NCI-H345 (cell line): ENCODE data around the gene TFEB.

Experiments used
- DNase-seq: peaks from one replicate; lab custom pipeline; 2025; lab: John Stamatoyannopoulos, UW

The TFEB gene

DNA sequence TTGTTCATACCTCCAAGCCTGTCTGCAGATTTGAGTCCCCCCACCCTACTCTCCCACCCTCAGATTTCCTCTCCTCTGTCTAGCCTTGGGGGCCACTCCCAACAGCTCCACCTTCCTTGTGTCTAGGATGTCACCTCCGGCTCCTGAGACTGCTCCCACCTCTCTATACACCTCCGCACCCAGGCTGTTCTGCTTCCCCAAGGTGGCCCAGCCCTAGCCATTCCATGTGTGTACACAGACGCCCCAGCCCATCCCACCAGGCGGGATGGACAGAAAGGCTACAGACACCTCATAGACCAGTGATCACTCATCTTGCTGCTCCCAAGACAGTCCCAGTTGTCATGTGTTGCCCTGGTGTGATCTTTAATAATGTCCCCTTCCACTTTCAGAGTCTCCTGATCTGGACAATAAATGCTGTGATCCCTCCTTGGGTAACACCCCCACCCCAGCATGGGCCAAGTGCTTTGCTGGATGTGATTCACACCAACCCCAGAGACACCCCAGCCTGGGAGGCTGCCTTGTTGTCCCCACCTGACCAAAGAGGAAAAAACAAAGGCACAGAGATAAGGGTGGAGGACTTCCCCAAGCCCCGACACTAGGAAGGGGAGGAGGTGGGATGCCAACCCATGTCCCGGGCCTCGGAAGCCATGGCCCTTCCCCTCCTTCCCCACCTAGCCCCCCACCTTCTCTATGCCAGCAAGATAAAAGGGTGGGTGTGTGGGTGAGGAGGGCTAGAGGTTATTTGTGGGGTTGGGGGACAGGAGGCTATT lies 61.0 kb downstream of the TFEB start:
- DNase-seq = no peak

DNA sequence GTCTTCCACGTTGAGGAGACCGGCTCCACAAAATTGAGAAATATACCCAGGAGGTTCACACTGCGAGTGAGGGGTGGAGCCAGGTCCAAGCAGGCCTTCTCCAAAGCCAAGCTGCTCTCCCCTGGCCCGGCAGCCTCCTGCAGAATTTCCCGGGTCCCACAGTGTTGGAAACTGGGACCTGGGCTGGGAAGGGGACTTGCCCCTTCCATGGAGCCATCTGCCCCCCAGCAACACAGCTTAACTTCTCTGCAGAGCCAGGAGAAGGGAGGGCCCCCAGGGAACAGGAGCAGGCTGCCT lies 61.8 kb downstream of the TFEB start:
- no peak for DNase-seq

DNA sequence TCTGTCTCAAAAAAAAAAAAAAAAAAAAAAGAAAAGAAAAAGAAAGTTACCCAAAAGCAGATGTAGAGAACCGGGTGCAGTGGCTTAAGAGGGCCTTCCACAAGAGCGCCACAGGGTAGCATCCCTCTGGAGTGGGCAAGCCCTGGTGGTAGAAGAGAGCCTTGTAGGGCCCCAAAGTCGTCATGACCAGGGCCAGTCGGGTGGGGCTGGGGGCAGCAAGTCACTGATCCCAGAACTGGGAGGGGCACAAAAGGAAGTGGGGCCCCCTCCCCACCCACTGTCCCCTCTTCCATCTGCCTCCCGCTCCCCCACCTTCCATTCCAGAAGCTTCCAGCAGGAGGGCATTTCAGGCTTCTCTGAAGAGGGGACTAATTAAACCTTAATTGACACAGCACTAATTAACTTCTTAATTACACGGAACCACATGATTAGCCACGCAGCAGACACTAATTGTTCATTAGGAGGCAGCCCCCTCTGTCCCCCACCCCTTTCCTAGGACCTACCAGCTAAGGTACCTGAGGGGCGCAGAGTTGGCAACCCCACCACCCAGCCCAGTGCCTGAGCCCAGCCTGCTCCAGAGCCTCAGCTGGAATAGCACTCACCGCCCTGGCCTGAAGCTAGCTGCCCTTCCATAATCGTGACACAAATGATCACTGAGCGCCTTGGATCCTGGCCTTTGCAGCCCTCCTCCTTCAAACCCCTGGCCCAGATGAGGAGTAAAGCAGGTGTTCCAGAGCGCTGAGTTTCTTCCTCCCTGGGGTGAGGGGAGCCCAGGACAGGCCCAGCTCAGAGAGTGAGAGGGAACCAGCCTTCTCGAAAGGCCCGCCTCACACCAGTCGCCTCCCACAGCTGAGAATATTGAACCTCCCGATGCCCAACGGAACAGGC lies 62.3 kb downstream of the TFEB start:
- DNase-seq = no peak

DNA sequence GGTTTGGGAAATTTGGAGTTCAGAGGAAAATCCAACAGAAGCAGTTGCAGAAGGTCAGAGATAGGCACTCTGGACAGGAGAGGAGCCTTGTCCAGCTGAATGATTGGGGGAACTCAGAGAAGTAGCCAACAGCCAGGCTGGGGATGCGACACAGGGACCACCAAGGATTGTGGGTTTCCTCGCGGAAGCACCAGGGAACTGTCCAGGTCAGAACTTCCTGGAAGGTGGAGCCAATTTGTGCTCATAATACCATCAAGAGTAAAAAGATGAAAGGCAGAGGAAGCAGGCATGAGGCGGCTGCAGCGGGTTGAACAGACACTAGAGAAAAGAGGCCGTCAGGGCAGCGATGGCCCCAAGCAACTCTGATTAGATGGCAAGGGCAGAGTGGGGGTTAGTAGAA lies 63.4 kb downstream of the TFEB start:
- no peak for DNase-seq

DNA sequence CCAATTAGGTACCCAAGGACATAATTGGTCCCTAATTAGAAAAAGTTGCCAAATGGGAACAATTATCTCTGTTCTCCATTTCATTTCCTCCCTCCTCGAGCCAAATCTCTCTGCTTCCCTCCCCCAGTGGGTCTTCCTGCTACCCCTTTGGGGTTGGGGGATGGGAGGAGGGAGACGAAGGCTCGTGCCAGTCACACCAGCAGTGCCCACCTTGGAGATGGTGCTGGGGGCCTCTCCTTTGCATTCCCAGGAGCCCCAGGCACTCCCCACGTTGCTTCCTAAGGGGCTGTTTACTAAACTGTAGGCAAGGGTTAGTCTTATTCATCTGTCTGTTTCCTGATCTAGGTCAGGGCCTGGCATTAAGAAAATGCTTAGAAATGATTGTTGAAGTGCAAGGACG lies 64.0 kb downstream of the TFEB start:
- no peak for DNase-seq

DNA sequence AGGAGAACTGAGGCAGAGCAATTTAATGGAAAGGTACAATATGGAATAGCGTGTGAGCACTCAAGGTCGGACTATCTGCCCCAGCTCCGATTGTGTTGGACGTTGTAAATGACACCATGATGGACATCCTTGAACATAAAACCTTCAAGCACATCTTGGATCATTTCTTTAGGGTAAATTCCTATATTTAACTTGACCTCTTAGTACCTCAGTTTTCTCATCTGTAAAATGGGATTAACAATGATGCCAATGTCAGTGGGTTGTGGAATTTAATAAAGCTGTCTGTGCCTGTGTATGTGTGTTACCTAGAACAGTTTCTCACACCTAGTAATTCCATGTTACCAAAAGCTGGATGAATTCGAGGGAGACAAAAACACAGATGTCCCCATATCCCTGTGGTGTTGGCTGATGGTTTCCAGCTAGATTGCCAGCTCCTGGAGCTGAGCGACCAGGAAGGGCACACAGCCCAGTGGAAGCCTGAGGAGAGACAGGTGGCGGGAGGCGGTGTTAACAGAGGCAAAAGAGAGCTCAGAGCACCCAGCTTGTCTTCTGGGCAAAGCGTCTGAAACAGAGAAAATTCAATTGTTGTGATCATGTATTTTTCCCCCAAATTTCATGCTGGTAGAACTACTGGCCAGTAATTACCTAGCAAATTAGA lies 64.6 kb downstream of the TFEB start:
- DNase-seq = no peak

DNA sequence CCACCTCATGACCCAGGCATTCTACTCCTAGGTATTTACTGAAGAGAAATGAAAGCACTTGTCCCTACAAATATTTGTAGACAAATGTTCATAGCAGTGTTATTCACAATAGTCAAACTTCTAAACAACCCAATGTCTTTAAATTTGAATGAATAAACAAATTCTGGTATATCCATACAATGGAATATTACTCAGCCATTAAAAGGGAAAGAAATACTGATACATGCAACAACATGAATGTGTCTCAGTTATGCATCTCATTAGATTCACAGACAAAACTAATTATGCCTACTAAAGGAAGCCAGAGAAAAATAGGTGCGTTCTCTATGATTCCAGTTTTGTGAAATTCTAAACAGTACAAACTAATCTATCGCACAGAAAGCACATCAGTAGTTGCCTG lies 66.4 kb downstream of the TFEB start:
- no peak for DNase-seq

DNA sequence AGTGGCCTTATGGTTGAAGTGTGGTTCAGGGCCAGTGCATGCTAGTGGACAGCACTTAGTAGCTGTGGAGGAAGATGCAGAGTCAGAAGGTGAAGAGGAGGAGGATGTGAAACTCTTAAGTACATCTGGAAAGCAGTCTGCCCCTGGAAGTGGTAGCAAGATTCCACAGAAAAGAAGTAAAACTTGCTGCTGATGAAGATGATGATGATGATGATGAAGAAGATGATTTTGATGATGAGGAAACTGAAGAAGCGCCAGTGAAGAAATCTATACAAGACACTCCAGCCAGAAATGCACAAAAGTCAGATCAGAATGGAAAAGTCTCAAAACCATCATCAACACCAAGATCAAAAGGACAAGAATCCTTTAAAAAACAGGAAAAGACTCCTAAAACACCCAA lies 68.2 kb downstream of the TFEB start:
- no peak for DNase-seq

DNA sequence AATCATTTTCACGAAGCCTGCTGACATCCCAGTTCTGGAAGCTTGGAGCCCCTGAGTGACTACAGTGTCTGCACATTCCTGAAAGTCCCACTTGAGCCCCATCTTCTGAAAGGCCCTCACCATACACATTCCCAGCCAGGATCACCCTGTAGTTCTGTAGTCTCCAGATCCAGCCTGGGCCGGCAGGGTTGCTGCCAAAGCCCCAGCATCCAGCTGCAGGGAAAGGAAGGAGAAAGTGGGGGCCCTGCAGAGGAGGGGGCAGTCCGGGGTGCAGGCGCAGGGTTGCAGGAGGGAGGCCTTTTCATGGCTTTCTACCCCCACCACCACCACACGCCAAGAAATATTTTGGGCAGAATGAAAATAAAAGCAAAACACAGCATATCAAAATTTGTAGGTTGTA lies 71.1 kb downstream of the TFEB start:
- DNase-seq = no peak

DNA sequence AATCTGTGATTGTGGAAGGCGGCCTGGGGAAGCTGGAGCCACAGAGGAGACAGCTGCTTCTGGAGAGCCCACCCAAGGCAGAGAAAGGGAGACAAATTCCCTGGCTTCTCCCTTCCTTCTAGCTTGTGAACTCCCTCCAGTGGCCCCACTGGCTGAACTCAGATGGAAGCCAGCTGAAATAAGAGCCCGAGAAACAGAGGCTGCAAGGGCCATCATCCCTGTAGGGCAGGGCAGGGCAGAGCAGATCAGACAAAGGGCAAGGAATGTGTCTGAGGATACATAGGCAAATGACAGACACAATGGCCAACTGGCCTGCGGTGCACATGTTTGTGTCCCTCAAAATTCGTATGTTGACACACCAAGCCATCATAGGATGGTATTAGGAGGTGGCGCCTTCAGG lies 71.8 kb downstream of the TFEB start:
- DNase-seq = no peak

DNA sequence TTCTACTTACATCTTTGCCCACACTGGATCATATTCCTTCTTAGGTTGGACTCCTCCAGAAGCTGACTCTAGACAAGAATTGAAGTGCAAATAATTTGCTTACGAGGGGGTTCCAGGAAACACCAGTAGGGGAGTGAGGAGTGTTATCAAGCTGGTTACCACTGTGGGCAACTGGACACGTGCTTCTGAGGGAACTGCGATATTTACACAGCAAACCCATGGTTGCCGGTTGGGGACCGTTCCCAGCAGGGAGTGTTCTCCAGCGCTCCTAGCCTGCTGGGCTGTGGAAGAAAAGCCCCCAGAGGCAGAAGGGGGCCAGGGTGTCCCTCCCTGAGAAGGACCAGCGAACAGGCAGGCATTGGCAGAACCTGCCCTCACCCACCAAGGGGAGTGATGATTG lies 75.5 kb downstream of the TFEB start:
- no peak for DNase-seq

DNA sequence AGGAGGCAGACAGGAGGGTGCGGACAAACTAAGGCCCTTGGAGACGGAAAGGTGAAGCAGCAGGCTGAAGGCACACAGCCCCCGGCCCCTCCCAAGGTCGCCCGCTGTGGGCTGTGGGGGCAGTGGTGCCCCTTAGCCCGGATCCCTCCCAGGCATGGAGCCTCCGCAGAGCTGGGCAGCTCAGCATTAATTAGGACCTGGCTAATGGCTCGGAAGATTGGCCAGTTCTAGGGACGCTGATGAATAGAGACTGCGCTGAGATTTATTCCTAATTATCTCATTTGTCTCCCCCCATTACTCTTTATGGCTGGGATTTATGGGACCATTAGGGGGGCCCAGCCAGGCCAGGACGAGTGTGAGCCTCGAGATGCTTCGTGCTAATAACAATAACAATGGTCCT lies 76.8 kb downstream of the TFEB start:
- no peak for DNase-seq

DNA sequence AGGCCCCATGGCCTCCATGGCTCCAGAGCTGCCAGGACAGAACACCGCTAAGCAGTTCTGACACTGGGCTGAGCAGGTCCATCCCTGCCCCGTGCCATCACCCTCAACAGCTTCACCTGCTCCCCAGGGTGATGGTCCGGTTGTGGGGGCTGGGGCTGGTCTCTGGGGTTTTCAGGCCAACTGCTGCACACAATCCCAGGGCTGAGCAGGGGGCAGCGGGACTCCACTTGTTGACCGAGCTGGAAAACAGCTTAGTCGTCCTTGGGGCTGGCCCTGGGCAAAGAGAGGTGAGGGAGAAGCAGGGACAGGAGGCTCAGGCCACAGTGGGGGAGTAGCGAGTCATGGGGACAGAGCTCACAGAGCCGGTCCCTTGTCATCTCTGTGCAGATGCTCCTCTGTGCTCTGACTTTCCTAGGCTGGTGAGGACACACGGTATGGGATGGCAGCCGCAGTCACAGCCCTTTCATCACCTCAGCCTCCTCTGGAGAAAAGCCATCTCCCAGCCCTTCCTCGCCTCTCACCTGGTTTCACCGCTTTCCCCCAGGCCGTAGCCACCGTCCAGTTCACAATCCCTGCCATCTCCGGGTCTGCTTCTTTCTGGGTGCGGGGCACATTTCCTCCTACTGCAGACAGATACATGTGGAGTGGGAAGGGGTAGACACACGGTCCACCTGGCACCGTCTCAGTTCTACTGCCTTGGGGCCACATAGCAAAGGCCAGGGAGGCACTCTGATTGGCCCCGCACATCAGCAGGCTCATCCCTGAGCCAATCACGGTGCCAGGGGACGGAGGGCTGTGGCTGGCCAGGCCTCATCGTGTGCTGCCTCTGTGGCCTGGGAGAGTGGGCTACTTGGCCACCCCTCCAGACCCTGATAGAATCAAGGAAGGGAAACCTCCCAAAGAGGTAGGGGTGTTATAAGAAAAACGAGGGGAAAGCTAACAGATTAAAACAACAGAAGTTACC lies 78.0 kb downstream of the TFEB start:
- no peak for DNase-seq

DNA sequence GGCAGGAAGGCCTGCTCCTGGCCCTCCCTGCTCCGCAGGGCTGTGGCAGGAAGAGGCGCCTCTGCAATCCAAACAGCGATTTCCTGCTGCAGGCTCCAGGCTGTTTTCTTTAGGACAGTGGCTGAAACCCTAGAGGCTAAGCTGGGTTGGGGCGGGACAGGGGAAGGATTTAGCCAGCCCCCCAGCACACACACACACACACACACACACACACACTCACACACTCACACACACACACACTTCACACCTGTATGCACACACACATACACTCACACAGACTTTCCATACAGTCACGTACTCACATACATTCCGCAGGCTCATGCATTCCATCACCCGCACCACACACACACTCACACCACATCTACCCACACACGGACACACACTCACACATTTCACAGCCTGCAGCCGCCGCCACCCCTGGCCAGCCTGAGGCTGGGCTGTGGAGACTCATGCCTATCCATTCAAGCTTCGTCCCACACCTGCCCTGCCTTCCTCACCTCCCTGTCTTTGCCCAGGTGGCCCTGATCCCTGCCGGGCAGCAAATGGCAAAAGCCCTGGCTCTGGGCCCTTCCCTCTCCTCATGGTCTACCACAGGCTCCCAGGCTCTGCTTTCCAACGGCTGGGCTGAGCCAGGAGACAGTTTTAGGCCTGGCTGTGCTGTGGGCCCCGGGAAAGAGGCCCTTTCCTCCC lies 79.3 kb downstream of the TFEB start:
- no peak for DNase-seq

DNA sequence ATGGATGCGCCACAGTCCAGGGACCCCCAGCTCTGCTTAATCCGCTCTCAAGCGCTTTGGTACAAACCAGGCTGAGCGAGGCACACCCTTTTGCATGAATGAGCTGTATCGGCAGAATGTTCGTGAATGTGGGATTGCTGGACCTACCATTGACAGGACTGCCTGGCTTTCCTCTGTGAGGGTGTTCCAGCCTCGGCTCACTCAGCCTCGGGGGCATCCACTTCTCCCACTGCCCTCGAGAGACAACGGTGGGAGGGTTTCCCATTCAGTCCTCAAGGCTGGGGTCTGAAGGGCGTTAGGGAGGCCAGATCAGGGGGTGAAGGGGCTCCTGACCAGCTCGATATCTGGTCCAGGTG lies 79.8 kb downstream of the TFEB start:
- no peak for DNase-seq

DNA sequence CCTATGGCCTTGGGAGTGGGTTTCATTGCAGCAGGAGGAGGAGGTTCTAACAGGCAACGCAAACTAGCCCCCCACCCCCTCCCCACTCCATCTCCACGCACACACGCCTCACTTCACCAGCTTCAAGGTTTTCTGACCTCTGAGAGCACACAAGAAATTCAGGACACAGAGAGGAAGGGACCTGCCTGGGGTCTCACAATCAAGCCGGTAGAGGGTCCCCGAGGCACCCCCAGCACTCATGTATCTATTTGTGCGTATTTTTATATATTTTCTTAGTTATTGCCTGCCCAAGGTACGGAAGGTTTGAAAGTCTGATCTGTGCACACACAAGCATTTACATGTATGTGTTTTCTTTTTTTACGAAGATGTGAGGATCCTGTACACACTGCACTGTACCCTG lies 80.2 kb downstream of the TFEB start:
- no peak for DNase-seq

DNA sequence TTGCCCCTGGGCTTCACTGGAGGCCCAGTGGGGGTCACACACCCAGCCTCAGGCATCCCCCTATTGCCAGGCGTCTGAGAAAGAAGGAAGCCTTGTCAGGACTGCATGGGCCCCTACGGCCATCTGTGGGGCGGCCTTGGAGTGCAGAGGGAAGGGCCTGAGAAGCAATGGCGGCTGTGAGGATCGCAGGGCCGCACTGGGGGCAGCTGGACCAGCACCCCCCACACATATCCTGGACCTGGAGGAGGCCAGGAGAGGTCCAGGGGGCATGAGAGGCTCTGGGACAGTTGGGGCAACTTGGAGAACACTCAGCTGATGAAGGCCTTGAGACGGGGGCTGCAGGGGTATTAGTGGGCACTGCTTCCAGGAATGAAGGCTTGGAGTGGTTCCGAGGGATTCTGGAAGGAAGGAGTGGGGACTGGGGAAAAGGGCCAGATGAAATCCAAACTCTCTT lies 80.7 kb downstream of the TFEB start:
- no peak for DNase-seq

DNA sequence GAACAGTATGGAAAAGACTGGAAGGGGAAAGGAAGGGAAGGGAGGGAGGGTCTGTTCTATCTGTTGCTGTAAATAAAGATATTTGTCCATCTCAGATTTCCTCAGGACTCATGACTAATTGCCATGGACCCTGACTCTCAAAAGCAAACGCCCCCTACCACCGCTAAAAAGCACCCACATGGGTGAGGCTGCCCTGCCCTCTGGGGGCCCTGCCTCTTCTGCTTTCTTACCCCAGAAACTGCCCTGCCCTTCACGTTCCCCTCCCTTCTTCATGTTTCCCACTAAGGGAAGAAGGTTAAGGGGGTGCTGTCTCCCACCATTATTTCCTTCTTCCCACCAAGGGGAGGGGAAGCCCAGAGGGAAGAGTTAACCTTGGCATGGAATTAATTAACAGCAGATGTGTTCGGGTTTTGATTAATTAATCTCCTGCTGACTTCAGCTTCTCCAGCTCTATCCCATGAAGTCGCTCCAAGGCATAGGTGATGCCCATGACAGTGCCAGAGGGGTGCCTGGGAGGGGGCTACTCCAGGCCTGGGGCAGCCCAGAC lies 81.2 kb downstream of the TFEB start:
- DNase-seq = no peak

DNA sequence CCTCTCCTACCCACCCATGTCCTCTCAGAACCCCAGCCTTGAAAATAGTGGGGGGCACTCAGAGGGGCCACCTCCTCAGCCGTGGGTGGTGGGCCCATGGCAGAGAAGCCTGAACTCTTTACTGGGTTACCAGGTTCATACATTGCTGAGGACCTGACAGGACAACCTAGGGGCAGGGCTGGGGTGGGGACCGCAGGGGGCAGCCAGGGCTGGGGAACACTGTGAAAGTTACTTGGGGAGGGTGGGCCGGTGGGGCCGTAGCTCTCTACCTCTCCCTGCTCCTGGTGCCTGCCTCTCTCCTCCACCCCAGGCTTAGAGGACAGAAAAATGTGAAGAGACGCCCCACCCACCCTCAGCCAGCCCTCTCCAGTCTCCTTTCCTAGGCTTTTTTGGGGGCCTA lies 81.7 kb downstream of the TFEB start:
- no peak for DNase-seq

DNA sequence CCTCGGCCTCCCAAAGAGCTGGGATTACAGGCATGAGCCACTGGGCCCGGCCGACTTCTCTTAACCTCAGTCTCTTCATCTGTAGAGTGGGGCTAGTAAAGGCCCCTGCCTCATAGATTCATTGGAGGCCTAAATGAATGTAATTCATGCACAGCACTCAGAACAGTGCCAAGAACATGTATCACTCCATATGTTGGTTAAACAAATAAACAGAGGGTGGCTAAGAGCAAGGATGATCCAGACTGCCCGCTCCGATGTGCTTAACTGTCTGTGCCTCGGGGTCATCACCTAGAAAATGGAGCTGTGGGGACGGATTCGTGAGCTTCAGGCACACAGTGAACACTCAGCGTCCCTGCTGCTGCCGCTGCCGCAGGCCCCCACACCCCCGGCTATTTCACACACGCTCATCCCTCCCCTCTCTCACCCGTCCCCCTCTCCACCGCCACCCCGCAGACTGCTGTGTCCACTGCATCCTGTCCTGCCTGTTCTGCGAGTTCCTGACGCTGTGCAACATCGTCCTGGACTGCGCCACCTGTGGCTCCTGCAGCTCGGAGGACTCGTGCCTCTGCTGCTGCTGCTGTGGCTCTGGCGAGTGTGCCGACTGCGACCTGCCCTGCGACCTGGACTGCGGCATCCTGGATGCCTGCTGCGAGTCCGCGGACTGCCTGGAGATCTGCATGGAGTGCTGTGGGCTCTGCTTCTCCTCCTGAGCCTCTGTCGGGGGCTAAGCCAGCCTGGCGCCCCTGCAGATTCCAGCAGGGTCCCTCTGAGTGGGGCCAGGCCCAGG lies 82.3 kb downstream of the TFEB start:
- no peak for DNase-seq
